HepG2 (cell line): ENCODE data around the gene MLLT11. TPM values are rescaled to one million over a fixed set of nuclear protein-coding genes. Genes with fewer than 3 reads are reported as not detected.

ENCODE experiments used
- ATM ChIP-seq: fragments of 450-650 bp; IDR thresholded peaks from 2 replicates; pipeline ENCODE4 v1.7.1; 2017; ENCODE audit warnings: mild to moderate bottlenecking, borderline replicate concordance
- EHMT2 ChIP-seq: fragments of 200-600 bp; sonication (generic); IDR thresholded peaks from 2 replicates; pipeline ENCODE4 v1.7.0; 2017; ENCODE audit warnings: antibody characterized with exemption, low read depth, low read length, borderline replicate concordance
- ESRRA ChIP-seq: sonication (generic); formaldehyde crosslinking; IDR thresholded peaks from 2 replicates; pipeline ENCODE4 v1.5.1; 2020; ENCODE audit warnings: mild to moderate bottlenecking, low read depth, missing genetic modification reagents
- GTF3A ChIP-seq: sonication (generic); formaldehyde crosslinking; conservative IDR thresholded peaks from 2 replicates; pipeline ENCODE4 v1.4.0; 2020; ENCODE audit warnings: mild to moderate bottlenecking, missing genetic modification reagents
- HNF4G ChIP-seq, 2 experiments: sonication (generic) in 1 of 2; formaldehyde crosslinking in 1 of 2; IDR thresholded peaks; 2 replicates each; pipeline versions ENCODE4 v1.4.0 to v1.6.1; 2011 to 2020; ENCODE audit warnings: borderline replicate concordance in 2 of 2, low read depth in 2 of 2, mild to moderate bottlenecking in 2 of 2, low read length in 1 of 2, missing genetic modification reagents in 1 of 2, moderate library complexity in 1 of 2
- MAFF ChIP-seq: IDR thresholded peaks from 2 replicates; pipeline ENCODE4 v1.6.1; 2011; ENCODE audit warnings: low read depth, low read length, improper control_type of control experiment
- MEF2D ChIP-seq: sonication (generic); formaldehyde crosslinking; IDR thresholded peaks from 2 replicates; pipeline ENCODE4 v1.5.1; 2020; ENCODE audit warnings: mild to moderate bottlenecking, missing genetic modification reagents
- PRPF4 ChIP-seq: fragments of 200-400 bp; formaldehyde crosslinking; IDR thresholded peaks from 2 replicates; pipeline ENCODE4 v1.6.1; 2016; ENCODE audit warnings: low read length, low read depth; ENCODE audit not compliant: poor library complexity, severe bottlenecking
- RBFOX2 ChIP-seq: fragments of 200-400 bp; formaldehyde crosslinking; IDR thresholded peaks from 2 replicates; pipeline ENCODE4 v1.6.1; 2017; ENCODE audit warnings: low read depth, mild to moderate bottlenecking, low read length
- SNRNP70 ChIP-seq: fragments of 200-400 bp; formaldehyde crosslinking; IDR thresholded peaks from 2 replicates; pipeline ENCODE4 v1.6.1; 2017; ENCODE audit warnings: mild to moderate bottlenecking, low read depth, low read length, moderate library complexity
- TRAFD1 ChIP-seq: sonication (generic); formaldehyde crosslinking; IDR thresholded peaks from 2 replicates; pipeline ENCODE4 v1.5.1; 2020; ENCODE audit warnings: missing genetic modification reagents, mild to moderate bottlenecking, borderline replicate concordance
- ZBTB1 ChIP-seq: sonication (generic); formaldehyde crosslinking; IDR thresholded peaks from 2 replicates; pipeline ENCODE4 v1.4.0; 2020; ENCODE audit warnings: missing genetic modification reagents, borderline replicate concordance
- ZBTB21 ChIP-seq: sonication (generic); formaldehyde crosslinking; IDR thresholded peaks from 2 replicates; pipeline ENCODE4 v1.4.0; 2020; ENCODE audit warnings: missing genetic modification reagents
- ZEB1 ChIP-seq: IDR thresholded peaks from 2 replicates; pipeline ENCODE4 v1.6.1; 2012; ENCODE audit warnings: mild to moderate bottlenecking, low read depth, inconsistent platforms; ENCODE audit not compliant: insufficient replicate concordance
- ZNF484 ChIP-seq: sonication (generic); formaldehyde crosslinking; IDR thresholded peaks from 2 replicates; pipeline ENCODE4 v1.5.1; 2020; ENCODE audit warnings: mild to moderate bottlenecking, low read depth, missing genetic modification reagents, borderline replicate concordance
- ZNF496 ChIP-seq: sonication (generic); formaldehyde crosslinking; IDR thresholded peaks from 2 replicates; pipeline ENCODE4 v1.8.1; 2023; ENCODE audit warnings: mild to moderate bottlenecking, moderate library complexity, missing genetic modification reagents; ENCODE audit not compliant: insufficient replicate concordance
- ZNF570 ChIP-seq: sonication (generic); formaldehyde crosslinking; IDR thresholded peaks from 2 replicates; pipeline ENCODE4 v1.4.0; 2020; ENCODE audit warnings: mild to moderate bottlenecking, missing genetic modification reagents, borderline replicate concordance
- ZNF652 ChIP-seq: IDR thresholded peaks from 2 replicates; pipeline ENCODE4 v1.6.1; 2016; ENCODE audit warnings: low read depth, borderline replicate concordance
- polyA plus RNA-seq, 8 experiments: library from polyadenylated mRNA; depleted of rRNA in 3 of 8; stranded (reverse) in 7 of 8; unstranded in 1 of 8; fragments of >200 nt; fragmentation: Illumina TruSeq in 4 of 8; extraction: Trizol in 4 of 8; gene quantifications; 2 replicates each; pipeline versions ENCODE4 v1.2.1 to v1.2.3, GENCODE V29; 2011 to 2016; ENCODE audit warnings: low read depth in 4 of 8, missing spikeins in 1 of 8, mixed read lengths in 1 of 8; ENCODE audit not compliant: insufficient read depth in 1 of 8
- total RNA-seq, 5 experiments: library from RNA; depleted of rRNA; stranded (reverse); fragments of >200 nt; fragmentation: Illumina TruSeq; extraction: Trizol; gene quantifications; 2 replicates each; pipeline ENCODE4 v1.2.3, GENCODE V29; 2016; ENCODE audit warnings: low read depth in 1 of 5
- TF ChIP-seq, protein P1 (sequence below): sonication (generic); formaldehyde crosslinking; conservative IDR thresholded peaks from 2 replicates; pipeline ENCODE4 v1.5.0; 2020; ENCODE audit warnings: missing genetic modification reagents
- TF ChIP-seq, protein P2 (sequence below): sonication (generic); formaldehyde crosslinking; IDR thresholded peaks from 2 replicates; pipeline ENCODE4 v1.4.0; 2020; ENCODE audit warnings: missing genetic modification reagents

The MLLT11 gene
- total and polyA plus RNA-seq, 2 of the 13 experiments (the other 11 are each of a cell fraction or from before 2014, with no cell fraction given), result 0.21 to 0.22 TPM

DNA sequence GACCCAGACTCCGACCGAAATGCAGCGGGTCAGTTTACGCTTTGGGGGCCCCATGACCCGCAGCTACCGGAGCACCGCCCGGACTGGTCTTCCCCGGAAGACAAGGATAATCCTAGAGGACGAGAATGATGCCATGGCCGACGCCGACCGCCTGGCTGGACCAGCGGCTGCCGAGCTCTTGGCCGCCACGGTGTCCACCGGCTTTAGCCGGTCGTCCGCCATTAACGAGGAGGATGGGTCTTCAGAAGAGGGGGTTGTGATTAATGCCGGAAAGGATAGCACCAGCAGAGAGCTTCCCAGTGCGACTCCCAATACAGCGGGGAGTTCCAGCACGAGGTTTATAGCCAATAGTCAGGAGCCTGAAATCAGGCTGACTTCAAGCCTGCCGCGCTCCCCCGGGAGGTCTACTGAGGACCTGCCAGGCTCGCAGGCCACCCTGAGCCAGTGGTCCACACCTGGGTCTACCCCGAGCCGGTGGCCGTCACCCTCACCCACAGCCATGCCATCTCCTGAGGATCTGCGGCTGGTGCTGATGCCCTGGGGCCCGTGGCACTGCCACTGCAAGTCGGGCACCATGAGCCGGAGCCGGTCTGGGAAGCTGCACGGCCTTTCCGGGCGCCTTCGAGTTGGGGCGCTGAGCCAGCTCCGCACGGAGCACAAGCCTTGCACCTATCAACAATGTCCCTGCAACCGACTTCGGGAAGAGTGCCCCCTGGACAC is 12.1 kb upstream of the MLLT11 start (continued):
- no peak for TF ChIP-seq HNF4G (IDR thresholded peaks at IDR 0.05; ENCODE audit: borderline replicate concordance, low read depth, low read length)
- TF ChIP-seq HNF4G (CRISPR knock-in tag; IDR thresholded peaks at IDR 0.05; ENCODE audit: borderline replicate concordance, low read depth), result no peak
- no peak for TF ChIP-seq ZNF496
- TF ChIP-seq MEF2D (CRISPR knock-in tag), result 0 out of 2 replicates have a peak, but pooled peaks have one; percentile 6
- no peak for TF ChIP-seq ZBTB21
- no peak for TF ChIP-seq ZNF652 (CRISPR knock-in tag)
- TF ChIP-seq, protein P1, sequence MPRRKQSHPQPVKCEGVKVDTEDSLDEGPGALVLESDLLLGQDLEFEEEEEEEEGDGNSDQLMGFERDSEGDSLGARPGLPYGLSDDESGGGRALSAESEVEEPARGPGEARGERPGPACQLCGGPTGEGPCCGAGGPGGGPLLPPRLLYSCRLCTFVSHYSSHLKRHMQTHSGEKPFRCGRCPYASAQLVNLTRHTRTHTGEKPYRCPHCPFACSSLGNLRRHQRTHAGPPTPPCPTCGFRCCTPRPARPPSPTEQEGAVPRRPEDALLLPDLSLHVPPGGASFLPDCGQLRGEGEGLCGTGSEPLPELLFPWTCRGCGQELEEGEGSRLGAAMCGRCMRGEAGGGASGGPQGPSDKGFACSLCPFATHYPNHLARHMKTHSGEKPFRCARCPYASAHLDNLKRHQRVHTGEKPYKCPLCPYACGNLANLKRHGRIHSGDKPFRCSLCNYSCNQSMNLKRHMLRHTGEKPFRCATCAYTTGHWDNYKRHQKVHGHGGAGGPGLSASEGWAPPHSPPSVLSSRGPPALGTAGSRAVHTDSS, result no peak
- TF ChIP-seq ESRRA, result no peak
- no peak for TF ChIP-seq PRPF4
- peak; percentile 48; the same call in 1 of the 2 replicates for TF ChIP-seq RBFOX2
- TF ChIP-seq ZBTB1 (CRISPR knock-in tag), result no peak
- TF ChIP-seq ZNF484 (CRISPR knock-in tag), result no peak
- no peak for TF ChIP-seq GTF3A (CRISPR knock-in tag)
- TF ChIP-seq ATM, result no peak
- TF ChIP-seq MAFF, result no peak
- TF ChIP-seq, protein P2, sequence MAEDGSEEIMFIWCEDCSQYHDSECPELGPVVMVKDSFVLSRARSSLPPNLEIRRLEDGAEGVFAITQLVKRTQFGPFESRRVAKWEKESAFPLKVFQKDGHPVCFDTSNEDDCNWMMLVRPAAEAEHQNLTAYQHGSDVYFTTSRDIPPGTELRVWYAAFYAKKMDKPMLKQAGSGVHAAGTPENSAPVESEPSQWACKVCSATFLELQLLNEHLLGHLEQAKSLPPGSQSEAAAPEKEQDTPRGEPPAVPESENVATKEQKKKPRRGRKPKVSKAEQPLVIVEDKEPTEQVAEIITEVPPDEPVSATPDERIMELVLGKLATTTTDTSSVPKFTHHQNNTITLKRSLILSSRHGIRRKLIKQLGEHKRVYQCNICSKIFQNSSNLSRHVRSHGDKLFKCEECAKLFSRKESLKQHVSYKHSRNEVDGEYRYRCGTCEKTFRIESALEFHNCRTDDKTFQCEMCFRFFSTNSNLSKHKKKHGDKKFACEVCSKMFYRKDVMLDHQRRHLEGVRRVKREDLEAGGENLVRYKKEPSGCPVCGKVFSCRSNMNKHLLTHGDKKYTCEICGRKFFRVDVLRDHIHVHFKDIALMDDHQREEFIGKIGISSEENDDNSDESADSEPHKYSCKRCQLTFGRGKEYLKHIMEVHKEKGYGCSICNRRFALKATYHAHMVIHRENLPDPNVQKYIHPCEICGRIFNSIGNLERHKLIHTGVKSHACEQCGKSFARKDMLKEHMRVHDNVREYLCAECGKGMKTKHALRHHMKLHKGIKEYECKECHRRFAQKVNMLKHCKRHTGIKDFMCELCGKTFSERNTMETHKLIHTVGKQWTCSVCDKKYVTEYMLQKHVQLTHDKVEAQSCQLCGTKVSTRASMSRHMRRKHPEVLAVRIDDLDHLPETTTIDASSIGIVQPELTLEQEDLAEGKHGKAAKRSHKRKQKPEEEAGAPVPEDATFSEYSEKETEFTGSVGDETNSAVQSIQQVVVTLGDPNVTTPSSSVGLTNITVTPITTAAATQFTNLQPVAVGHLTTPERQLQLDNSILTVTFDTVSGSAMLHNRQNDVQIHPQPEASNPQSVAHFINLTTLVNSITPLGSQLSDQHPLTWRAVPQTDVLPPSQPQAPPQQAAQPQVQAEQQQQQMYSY (CRISPR knock-in tag), result 0 out of 2 replicates have a peak, but pooled peaks have one; percentile 37
- TF ChIP-seq SNRNP70, result no peak
- no peak for TF ChIP-seq EHMT2
- TF ChIP-seq ZNF570 (CRISPR knock-in tag), result no peak
- TF ChIP-seq TRAFD1 (CRISPR knock-in tag), result no peak
- TF ChIP-seq ZEB1, result no peak
